GM12878 (cell line): ENCODE results near the gene ZNF841. TPM values are rescaled to one million over a fixed set of nuclear protein-coding genes. Genes with fewer than 3 reads are reported as not detected.

Experiments
- ATAC-seq: fragments of 200-7000 bp; cut with Tn5 transposase; 3 replicates; pipeline ENCODE4 v1.9.1; 2020; ENCODE audit warnings: mild to moderate bottlenecking, moderate library complexity
- BruUV-seq: library from RNA; stranded (reverse); fragments of 400-500 nt; replicated peaks from 2 replicates; lab custom pipeline; 2021; lab: Mats Ljungman, UMichigan
- CTCF ChIA-PET: fragments of 300-600 bp; sonication (Branson Sonifier 250); formaldehyde crosslinking; extraction: SDS; loops from one replicate; lab custom pipeline; 2021; ENCODE audit warnings: inconsistent platforms; lab: Yijun Ruan, JAX
- POLR2A ChIA-PET: fragments of 350-600 bp; formaldehyde crosslinking; extraction: SDS; loops from one replicate; lab custom pipeline; 2021; ENCODE audit warnings: inconsistent platforms; lab: Charles Lee
- RAD21 ChIA-PET: fragments of 300-600 bp; sonication (Branson Sonifier 250); formaldehyde crosslinking; loops from one replicate; lab custom pipeline; 2023; ENCODE audit warnings: antibody characterized with exemption; ENCODE audit not compliant: unreplicated experiment; lab: Charles Lee
- SMC1A ChIA-PET: fragments of 300-600 bp; sonication (Branson Sonifier 250); formaldehyde crosslinking; loops from one replicate; lab custom pipeline; 2023; ENCODE audit not compliant: unreplicated experiment, uncharacterized antibody; lab: Charles Lee
- DNase-seq: peaks from one replicate; pipeline ENCODE4 v3.0.0-alpha.2; 2011; ENCODE audit warnings: low read depth, low spot score
- FAIRE-seq: peaks from 3 replicates; lab custom pipeline; 2011; peaks lifted over from hg19 to GRCh38; lab: Jason Lieb, UNC
- H2AFZ ChIP-seq: 2 replicates; pipeline ENCODE4 v1.6.0; 2011; ENCODE audit warnings: low read depth, low read length, control low read depth; ENCODE audit not compliant: control insufficient read depth
- H3K27ac ChIP-seq: 2 replicates; pipeline ENCODE4 v1.5.1; 2011; ENCODE audit warnings: control low read depth; ENCODE audit not compliant: control insufficient read depth, insufficient read depth
- H3K27me3 ChIP-seq, 2 experiments: replicated peaks in 1 of 2; 2 replicates each; pipeline versions ENCODE4 v1.6.0 to v1.6.1; 2011; ENCODE audit warnings: low read length in 1 of 2; ENCODE audit not compliant: control insufficient read depth in 2 of 2, insufficient read depth in 2 of 2
- H3K36me3 ChIP-seq, 2 experiments: 2 replicates each; pipeline ENCODE4 v1.5.1; 2011; ENCODE audit warnings: low read length in 1 of 2; ENCODE audit not compliant: control insufficient read depth in 2 of 2, insufficient read depth in 2 of 2
- H3K4me1 ChIP-seq: 2 replicates; pipeline ENCODE4 v1.6.1; 2011; ENCODE audit warnings: mild to moderate bottlenecking, low read length, moderate library complexity, mixed read lengths; ENCODE audit not compliant: control insufficient read depth, insufficient read depth
- H3K4me2 ChIP-seq: 2 replicates; pipeline ENCODE4 v1.6.0; 2011; ENCODE audit warnings: control low read depth; ENCODE audit not compliant: control insufficient read depth, insufficient read depth
- H3K4me3 ChIP-seq: fragments of 200-600 bp; sonication (generic); 2 replicates; pipeline ENCODE4 v1.5.1; 2016
- H3K79me2 ChIP-seq: 2 replicates; pipeline ENCODE4 v1.6.0; 2011; ENCODE audit warnings: low read length; ENCODE audit not compliant: control insufficient read depth, insufficient read depth
- H3K9ac ChIP-seq: 2 replicates; pipeline ENCODE4 v1.8.0; 2011; ENCODE audit warnings: low read length, control low read depth, mixed read lengths; ENCODE audit not compliant: control insufficient read depth, insufficient read depth
- H3K9me3 ChIP-seq: replicated peaks from 3 replicates; pipeline ENCODE4 v1.5.1; 2011; ENCODE audit warnings: mild to moderate bottlenecking, low read length; ENCODE audit not compliant: control insufficient read depth, insufficient read depth
- H4K20me1 ChIP-seq: 2 replicates; pipeline ENCODE4 v1.6.0; 2011; ENCODE audit not compliant: control insufficient read depth, insufficient read depth
- BCL3 ChIP-seq: IDR thresholded peaks from 2 replicates; pipeline ENCODE4 v1.6.1; 2011; ENCODE audit warnings: borderline replicate concordance, low read depth, mild to moderate bottlenecking, moderate library complexity, low read length; ENCODE audit not compliant: insufficient read depth, poor library complexity, severe bottlenecking
- CBX3 ChIP-seq: fragments of 200-600 bp; sonication (generic); IDR thresholded peaks from 2 replicates; pipeline ENCODE4 v1.6.1; 2016; ENCODE audit warnings: low read depth, borderline replicate concordance
- CBX5 ChIP-seq: sonication (generic); IDR thresholded peaks from 2 replicates; pipeline ENCODE4 v1.6.1; 2016; ENCODE audit warnings: low read depth, moderate library complexity, mild to moderate bottlenecking, inconsistent platforms
- FOXK2 ChIP-seq: fragments of 450-650 bp; IDR thresholded peaks from 2 replicates; pipeline ENCODE4 v1.6.1; 2017; ENCODE audit warnings: mild to moderate bottlenecking, moderate library complexity
- IKZF1 ChIP-seq: fragments of 450-650 bp; conservative IDR thresholded peaks from 2 replicates; pipeline ENCODE4 v1.6.1; 2017; ENCODE audit warnings: antibody characterized with exemption, mild to moderate bottlenecking
- MTA2 ChIP-seq: fragments of 450-650 bp; IDR thresholded peaks from 2 replicates; pipeline ENCODE4 v1.6.1; 2016; ENCODE audit warnings: low read depth, mild to moderate bottlenecking, moderate library complexity
- NFYB ChIP-seq: IDR thresholded peaks from 2 replicates; pipeline ENCODE4 v1.6.1; 2011; ENCODE audit warnings: low read depth, mild to moderate bottlenecking, low read length, improper control_type of control experiment, moderate library complexity; ENCODE audit not compliant: insufficient read depth
- RAD21 ChIP-seq: IDR thresholded peaks from 2 replicates; pipeline ENCODE4 v1.6.1; 2011; ENCODE audit warnings: mild to moderate bottlenecking, low read depth, low read length, moderate library complexity; ENCODE audit not compliant: insufficient read depth
- SPI1 ChIP-seq: IDR thresholded peaks from 2 replicates; pipeline ENCODE4 v1.6.1; 2011; ENCODE audit warnings: low read depth, mild to moderate bottlenecking, low read length, moderate library complexity, borderline replicate concordance; ENCODE audit not compliant: insufficient read depth
- TCF12 ChIP-seq: IDR thresholded peaks from 2 replicates; pipeline ENCODE4 v1.6.1; 2011; ENCODE audit warnings: low read depth, mild to moderate bottlenecking, low read length
- TCF3 ChIP-seq: IDR thresholded peaks from 2 replicates; pipeline ENCODE4 v1.6.1; 2012; ENCODE audit warnings: low read depth, mild to moderate bottlenecking, low read length, borderline replicate concordance; ENCODE audit not compliant: insufficient read depth
- WRNIP1 ChIP-seq: IDR thresholded peaks from 2 replicates; pipeline ENCODE4 v1.6.1; 2011; ENCODE audit warnings: low read depth, low read length, improper control_type of control experiment, borderline replicate concordance
- ZBTB33 ChIP-seq: fragments of 450-650 bp; IDR thresholded peaks from 2 replicates; pipeline ENCODE4 v1.6.1; 2017; ENCODE audit warnings: mild to moderate bottlenecking
- ZSCAN29 ChIP-seq: fragments of 450-650 bp; IDR thresholded peaks from 2 replicates; pipeline ENCODE4 v1.6.1; 2017; ENCODE audit warnings: mild to moderate bottlenecking, moderate library complexity
- WGBS: methylation state at CpG from one replicate; pipeline ENCODE4 v1.1.6; 2016; ENCODE audit warnings: low lambda C conversion rate; ENCODE audit not compliant: insufficient replicate concordance, insufficient coverage; ENCODE audit errors: missing lambda C conversion rate; 5-methylcytosine and 5-hydroxymethylcytosine counted together
- in situ Hi-C: fragments of 300-500 bp; cut with MboI; formaldehyde crosslinking; loops from 9 replicates; pipeline ENCODE4 v1.14.3; 2018; ENCODE audit warnings: mixed read lengths
- intact Hi-C: fragments of 100-400 bp; cut with micrococcal nuclease; formaldehyde crosslinking; loops from one replicate; pipeline ENCODE4 v1.14.2; 2022; ENCODE audit not compliant: unreplicated experiment
- polyA plus RNA-seq, 11 experiments: library from polyadenylated mRNA; depleted of rRNA in 4 of 11; unstranded in 6 of 11; stranded (reverse) in 5 of 11; fragments of >200 nt; fragmentation: Nextera tagmentation in 4 of 11; fragmentation: Illumina TruSeq in 1 of 11; extraction: Ambion mirVana in 4 of 11; extraction: Trizol in 1 of 11; gene quantifications; 1 replicate in 1 of 11; 2 replicates in 10 of 11; pipeline versions ENCODE4 v1.2.1 to v1.2.3, GENCODE V29; 2011 to 2016; ENCODE audit warnings: inconsistent platforms in 2 of 11, missing spikeins in 2 of 11, low read depth in 1 of 11
- total RNA-seq, 4 experiments: library from RNA; depleted of rRNA in 3 of 4; stranded (reverse); fragments of >200 nt in 3 of 4; fragmentation: Illumina TruSeq in 1 of 4; extraction: Trizol in 1 of 4; gene quantifications; 2 replicates each; pipeline versions ENCODE4 v1.2.1 to v1.2.3, GENCODE V29; 2013 to 2021

Gene ZNF841
- total and polyA plus RNA-seq, 10 of the 15 experiments (the other 5 are each of a cell fraction or from before 2014, with no cell fraction given) = 1.4 to 15.0 (median 8.2) TPM

GRCh38 chr19:52070496-52070895, 25.1 kb downstream of the ZNF841 start:
- no peaks in the 10 kb centered on the region for H3K79me2 ChIP-seq
- ChIA-PET RAD21 (no interaction called here), SMC1A (no interaction called here), POLR2A (interaction anchor here (1.1 kb wide), 1 partner anchor 9 kb away, joined by 8 read pairs; no protein-coding TSS in a partner anchor), CTCF (no interaction called here)
- BruUV-seq = no TSS peak
- peaks cover 0 to 36% of the 10 kb centered on the region in 2 experiments for H3K36me3 ChIP-seq
- H3K27me3 ChIP-seq = no peaks in the 10 kb centered on the region
- FAIRE-seq (no peak), ATAC-seq (no peak), DNase-seq (no peak)
- no peak overlapping the region for H3K27ac ChIP-seq
- no peak overlapping the region for H3K4me2 ChIP-seq
- peaks cover 63% of the 10 kb centered on the region for H3K9me3 ChIP-seq
- no peaks in the 10 kb centered on the region for H4K20me1 ChIP-seq
- H2AFZ ChIP-seq = no peak overlapping the region
- in situ Hi-C loops (no loop called here), intact Hi-C loops (no loop called here)
- H3K4me3 ChIP-seq = no peak overlapping the region
- 93% methylated on average over 5 of the region's 5 CpGs for WGBS
- H3K9ac ChIP-seq = no peak overlapping the region
- TF ChIP-seq TCF12 = no peak
- TF ChIP-seq ZSCAN29 = no peak
- TF ChIP-seq CBX5 = no peak
- TF ChIP-seq RAD21 = no peak
- TF ChIP-seq TCF3 = no peak
- TF ChIP-seq BCL3 = no peak
- TF ChIP-seq WRNIP1 = no peak
- no peak for TF ChIP-seq ZBTB33
- TF ChIP-seq IKZF1 = no peak
- no peak for TF ChIP-seq MTA2
- TF ChIP-seq FOXK2 = no peak
- TF ChIP-seq CBX3 = no peak
- TF ChIP-seq NFYB = no peak
- TF ChIP-seq SPI1 = no peak
- no peaks in the 10 kb centered on the region for H3K4me1 ChIP-seq
